Measurements from ENCODE around the gene COL18A1.

COL18A1 gene

DNA sequence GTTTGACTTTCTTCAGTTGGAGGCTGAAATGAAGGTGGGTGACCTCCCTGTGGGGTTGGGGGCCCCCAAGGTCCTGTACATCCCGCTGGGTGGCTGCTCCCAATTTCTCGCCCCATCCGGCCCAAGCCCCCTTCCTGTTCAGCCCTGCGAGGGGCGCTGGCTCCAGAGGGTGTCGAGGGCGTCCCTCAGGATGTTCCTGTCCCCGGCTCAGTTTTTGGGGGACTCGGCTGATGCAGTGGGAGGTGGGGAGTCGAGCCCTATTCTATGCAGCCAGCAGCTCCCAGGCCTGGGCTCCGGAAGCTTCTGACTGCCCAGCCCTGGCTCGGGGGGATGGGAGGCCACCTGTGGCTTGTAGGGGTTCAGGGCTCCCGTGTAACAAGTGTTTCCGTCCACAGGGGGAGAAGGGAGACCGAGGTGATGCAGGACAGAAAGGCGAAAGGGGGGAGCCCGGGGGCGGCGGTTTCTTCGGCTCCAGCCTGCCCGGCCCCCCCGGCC lies 99.1 kb downstream of the COL18A1 start:
- Histone ChIP-seq H2AFZ (ENCODE audit: low read depth, low read length) (no peak overlapping the region), H3K36me3 (replicated peaks; ENCODE audit: low read depth, low read length) (no peaks in the 10 kb centered on the region), H3K4me3 (ENCODE audit: low read length) (no peak overlapping the region), H3K9ac (ENCODE audit: low read length) (no peak overlapping the region), H3K4me1 (ENCODE audit: low read length) (no peaks in the 10 kb centered on the region), H3K27ac (ENCODE audit: low read length) (no peak overlapping the region), H3K79me2 (ENCODE audit: low read length) (no peaks in the 10 kb centered on the region), H3K27me3 (ENCODE audit: low read depth, low read length) (no peaks in the 10 kb centered on the region), H4K20me1 (ENCODE audit: insufficient read depth, low read length) (no peaks in the 10 kb centered on the region), H3K9me3 (ENCODE audit: insufficient read depth, low read length) (no peaks in the 10 kb centered on the region), H3K4me2 (ENCODE audit: low read length) (no peak overlapping the region)
- no peak for TF ChIP-seq EZH2phosphoT487 (IDR thresholded peaks at IDR 0.05; ENCODE audit: low read depth)
- TF ChIP-seq, protein P1, sequence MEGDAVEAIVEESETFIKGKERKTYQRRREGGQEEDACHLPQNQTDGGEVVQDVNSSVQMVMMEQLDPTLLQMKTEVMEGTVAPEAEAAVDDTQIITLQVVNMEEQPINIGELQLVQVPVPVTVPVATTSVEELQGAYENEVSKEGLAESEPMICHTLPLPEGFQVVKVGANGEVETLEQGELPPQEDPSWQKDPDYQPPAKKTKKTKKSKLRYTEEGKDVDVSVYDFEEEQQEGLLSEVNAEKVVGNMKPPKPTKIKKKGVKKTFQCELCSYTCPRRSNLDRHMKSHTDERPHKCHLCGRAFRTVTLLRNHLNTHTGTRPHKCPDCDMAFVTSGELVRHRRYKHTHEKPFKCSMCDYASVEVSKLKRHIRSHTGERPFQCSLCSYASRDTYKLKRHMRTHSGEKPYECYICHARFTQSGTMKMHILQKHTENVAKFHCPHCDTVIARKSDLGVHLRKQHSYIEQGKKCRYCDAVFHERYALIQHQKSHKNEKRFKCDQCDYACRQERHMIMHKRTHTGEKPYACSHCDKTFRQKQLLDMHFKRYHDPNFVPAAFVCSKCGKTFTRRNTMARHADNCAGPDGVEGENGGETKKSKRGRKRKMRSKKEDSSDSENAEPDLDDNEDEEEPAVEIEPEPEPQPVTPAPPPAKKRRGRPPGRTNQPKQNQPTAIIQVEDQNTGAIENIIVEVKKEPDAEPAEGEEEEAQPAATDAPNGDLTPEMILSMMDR (IDR thresholded peaks at IDR 0.05; ENCODE audit: low read depth, low read length) = no peak

DNA sequence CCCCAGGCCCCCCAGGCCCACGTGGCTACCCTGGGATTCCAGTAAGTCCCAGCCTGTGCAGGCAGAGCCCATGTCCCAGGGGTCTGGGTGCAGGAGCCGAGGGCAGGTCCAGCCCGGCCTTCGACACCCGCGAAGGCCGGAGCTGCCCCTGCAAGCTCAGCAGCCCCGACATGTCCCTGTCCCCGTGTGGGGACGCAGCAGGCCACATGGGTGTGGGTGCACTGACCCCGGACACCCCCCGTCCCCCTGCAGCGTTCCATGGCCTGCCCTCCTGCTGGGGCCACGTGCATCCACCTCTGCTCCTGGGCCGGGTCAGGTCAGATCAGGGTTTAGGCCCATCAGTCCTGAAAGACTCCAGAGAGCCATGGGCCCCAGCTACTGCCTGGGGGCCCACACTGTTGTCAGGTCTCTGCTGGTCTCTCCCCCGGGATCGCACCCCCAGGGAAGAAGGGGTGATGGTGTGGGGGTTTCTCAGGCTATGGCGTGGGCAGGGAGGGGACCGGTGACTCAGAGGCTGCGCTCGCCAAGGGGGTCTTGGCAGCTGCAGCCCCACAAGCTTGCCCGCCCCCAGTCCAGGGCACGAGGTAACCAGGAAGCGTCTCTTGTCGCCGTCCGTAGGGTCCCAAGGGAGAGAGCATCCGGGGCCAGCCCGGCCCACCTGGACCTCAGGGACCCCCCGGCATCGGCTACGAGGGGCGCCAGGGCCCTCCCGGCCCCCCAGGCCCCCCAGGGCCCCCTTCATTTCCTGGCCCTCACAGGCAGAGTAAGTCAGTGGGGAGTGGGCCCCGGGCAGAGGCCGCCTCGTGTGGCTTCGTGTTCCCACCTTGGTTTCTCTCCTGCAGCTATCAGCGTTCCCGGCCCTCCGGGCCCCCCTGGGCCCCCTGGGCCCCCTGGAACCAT lies 99.8 kb downstream of the COL18A1 start:
- Histone ChIP-seq H3K4me1 (ENCODE audit: low read length) (no peaks in the 10 kb centered on the region), H3K27me3 (ENCODE audit: low read depth, low read length) (no peaks in the 10 kb centered on the region), H2AFZ (ENCODE audit: low read depth, low read length) (no peak overlapping the region), H3K79me2 (ENCODE audit: low read length) (no peaks in the 10 kb centered on the region), H4K20me1 (ENCODE audit: insufficient read depth, low read length) (no peaks in the 10 kb centered on the region), H3K9ac (ENCODE audit: low read length) (no peak overlapping the region), H3K9me3 (ENCODE audit: insufficient read depth, low read length) (no peaks in the 10 kb centered on the region), H3K27ac (ENCODE audit: low read length) (no peak overlapping the region), H3K4me3 (ENCODE audit: low read length) (no peak overlapping the region), H3K4me2 (ENCODE audit: low read length) (no peak overlapping the region), H3K36me3 (replicated peaks; ENCODE audit: low read depth, low read length) (no peaks in the 10 kb centered on the region)
- TF ChIP-seq, protein P1 (IDR thresholded peaks at IDR 0.05; ENCODE audit: low read depth, low read length) = no peak
- no peak for TF ChIP-seq EZH2phosphoT487 (IDR thresholded peaks at IDR 0.05; ENCODE audit: low read depth)

DNA sequence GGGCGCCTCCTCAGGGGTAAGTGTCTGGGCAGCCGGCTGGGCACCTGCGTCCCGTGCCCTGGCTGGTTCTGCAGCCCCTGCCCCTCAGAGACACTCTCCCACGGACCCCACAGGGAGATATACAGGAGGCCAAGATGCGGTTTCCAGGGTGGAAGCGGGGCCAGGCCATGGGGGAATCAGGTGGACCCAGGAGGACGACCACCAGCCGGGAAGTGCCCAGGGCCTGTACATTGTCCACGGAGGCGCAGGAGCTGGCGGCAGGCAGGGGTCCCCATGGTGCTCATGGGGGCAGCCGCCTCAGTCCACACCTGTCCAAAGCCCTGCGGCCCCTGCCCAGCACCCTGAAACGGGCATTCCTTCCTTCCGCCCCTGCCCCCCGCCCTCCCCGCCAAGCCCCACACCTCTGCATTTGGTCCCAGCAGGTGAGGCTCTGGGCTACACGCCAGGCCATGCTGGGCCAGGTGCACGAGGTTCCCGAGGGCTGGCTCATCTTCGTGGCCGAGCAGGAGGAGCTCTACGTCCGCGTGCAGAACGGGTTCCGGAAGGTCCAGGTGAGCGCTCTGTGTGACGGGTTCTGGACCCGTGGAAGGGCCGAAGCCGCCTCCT lies 100.6 kb downstream of the COL18A1 start:
- Histone ChIP-seq H3K9ac (ENCODE audit: low read length) (no peak overlapping the region), H3K36me3 (replicated peaks; ENCODE audit: low read depth, low read length) (no peaks in the 10 kb centered on the region), H3K79me2 (ENCODE audit: low read length) (no peaks in the 10 kb centered on the region), H2AFZ (ENCODE audit: low read depth, low read length) (no peak overlapping the region), H3K27me3 (ENCODE audit: low read depth, low read length) (no peaks in the 10 kb centered on the region), H3K27ac (ENCODE audit: low read length) (no peak overlapping the region), H3K9me3 (ENCODE audit: insufficient read depth, low read length) (no peaks in the 10 kb centered on the region), H3K4me2 (ENCODE audit: low read length) (no peak overlapping the region), H3K4me3 (ENCODE audit: low read length) (no peak overlapping the region), H4K20me1 (ENCODE audit: insufficient read depth, low read length) (no peaks in the 10 kb centered on the region), H3K4me1 (ENCODE audit: low read length) (no peaks in the 10 kb centered on the region)
- no peak for TF ChIP-seq EZH2phosphoT487 (IDR thresholded peaks at IDR 0.05; ENCODE audit: low read depth)
- TF ChIP-seq, protein P1 (IDR thresholded peaks at IDR 0.05; ENCODE audit: low read depth, low read length) = no peak

DNA sequence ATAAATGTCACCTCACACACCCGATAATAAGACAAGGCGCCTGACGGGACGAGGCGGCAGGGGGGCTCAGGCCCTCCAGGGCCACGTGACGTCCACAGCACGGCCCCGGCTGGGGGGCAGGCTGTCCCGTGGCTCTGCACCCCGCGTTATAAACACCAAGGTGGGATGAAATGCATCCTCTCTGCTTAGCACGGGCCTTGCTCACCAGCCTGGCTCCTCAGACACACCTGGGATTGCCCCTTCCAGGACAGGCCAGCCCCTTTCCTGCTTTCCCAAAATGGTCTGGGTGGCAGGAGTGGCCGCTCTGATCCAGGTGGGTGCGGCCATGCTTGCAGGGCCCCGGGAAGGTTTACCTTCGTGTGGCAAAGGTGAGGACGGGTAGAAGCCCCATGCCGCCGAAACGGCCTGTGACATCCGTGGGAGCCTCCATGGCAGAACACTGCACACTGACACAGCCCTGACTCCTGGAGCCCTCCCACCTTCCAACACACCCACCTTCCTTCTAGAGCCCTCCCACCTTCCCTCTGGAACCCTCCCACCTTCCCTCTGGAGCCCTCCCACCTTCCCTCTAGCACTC lies 101.4 kb downstream of the COL18A1 start:
- H2AFZ ChIP-seq (ENCODE audit: low read depth, low read length) = no peak overlapping the region
- no peaks in the 10 kb centered on the region for H3K4me1 ChIP-seq (ENCODE audit: low read length)
- H3K79me2 ChIP-seq (ENCODE audit: low read length) = no peaks in the 10 kb centered on the region
- H3K4me2 ChIP-seq (ENCODE audit: low read length) = no peak overlapping the region
- H3K4me3 ChIP-seq (ENCODE audit: low read length) = no peak overlapping the region
- no peaks in the 10 kb centered on the region for H3K27me3 ChIP-seq (ENCODE audit: low read depth, low read length)
- no peaks in the 10 kb centered on the region for H3K9me3 ChIP-seq (ENCODE audit: insufficient read depth, low read length)
- no peak overlapping the region for H3K9ac ChIP-seq (ENCODE audit: low read length)
- no peak overlapping the region for H3K27ac ChIP-seq (ENCODE audit: low read length)
- H4K20me1 ChIP-seq (ENCODE audit: insufficient read depth, low read length) = no peaks in the 10 kb centered on the region
- TF ChIP-seq, protein P1 (IDR thresholded peaks at IDR 0.05; ENCODE audit: low read depth, low read length) = no peak
- TF ChIP-seq EZH2phosphoT487 (IDR thresholded peaks at IDR 0.05; ENCODE audit: low read depth) = no peak
- H3K36me3 ChIP-seq (replicated peaks; ENCODE audit: low read depth, low read length) = no peaks in the 10 kb centered on the region

Data from OCI-LY3 (cell line).